Measurements from ENCODE around the gene KRT20.

GRCh38 chr17:40909351-40909750 is 24.3 kb upstream of the KRT20 start:
- TF ChIP-seq CTCF (IDR thresholded peaks at IDR 0.05; ENCODE audit: control extremely low read depth in 1 of 3, insufficient read depth in 1 of 3, low read depth in 1 of 3, low read length in 3 of 3) (peak; percentile 47 to 80 (median 77)), BACH1 (IDR thresholded peaks at IDR 0.05; ENCODE audit: low read length) (no peak), RAD21 (IDR thresholded peaks at IDR 0.05 in 1 of 2, conservative IDR thresholded peaks at IDR 0.05 in 1 of 2; ENCODE audit: low read depth in 2 of 2, low read length in 2 of 2) (peak; percentile 98), EP300 (IDR thresholded peaks at IDR 0.05; ENCODE audit: borderline replicate concordance in 1 of 2, low read depth in 2 of 2, low read length in 2 of 2) (no peak), TCF12 (IDR thresholded peaks at IDR 0.05; ENCODE audit: low read depth, low read length) (no peak), GABPA (IDR thresholded peaks at IDR 0.05; ENCODE audit: borderline replicate concordance, insufficient read depth, low read length) (no peak), POLR2A (IDR thresholded peaks at IDR 0.05; ENCODE audit: control extremely low read depth in 1 of 2, low read depth in 2 of 2, low read length in 2 of 2) (no peak), RNF2 (IDR thresholded peaks at IDR 0.05; ENCODE audit: borderline replicate concordance, low read depth, low read length, missing control alignments, poor library complexity, severe bottlenecking) (no peak), SIN3A (conservative IDR thresholded peaks at IDR 0.05 in 1 of 2, IDR thresholded peaks at IDR 0.05 in 1 of 2; ENCODE audit: low read depth in 1 of 2, low read length in 2 of 2) (no peak)
